ENCODE data around the gene PCTP. TPM values are rescaled to one million over a fixed set of nuclear protein-coding genes. Genes with fewer than 3 reads are reported as not detected.

Gene PCTP
- total RNA-seq, 6 donors from 2014 or later: 13.6 to 28.3 (median 21.9) TPM

- 49 to 50% methylated on average over 2 of the region's 2 CpGs for WGBS, 2 donors
- DNase-seq: peak in 1 of 2 donors; percentile 35
- TF ChIP-seq POLR2AphosphoS5 (IDR thresholded peaks at IDR 0.05) (peak in 1 of 2 donors; percentile 48), CTCF (IDR thresholded peaks at IDR 0.05) (no peak), EP300 (IDR thresholded peaks at IDR 0.05) (no peak)
- H3K4me3 ChIP-seq: peak overlapping the region in 3 of 4 donors; percentile 37 to 58 (median 50)
- peaks cover 0 to 10% (median 3%) of the 10 kb centered on the region in 4 donors for H3K4me1 ChIP-seq
- H3K9me3 ChIP-seq: no peaks in the 10 kb centered on the region
- H3K36me3 ChIP-seq: peaks cover 0 to 11% (median 0%) of the 10 kb centered on the region in 4 donors
- ATAC-seq (ENCODE audit: low FRiP score in 2 of 2): peak in 1 of 2 donors; percentile 67
- H3K27ac ChIP-seq: peak overlapping the region; percentile 7 to 91 (median 86)
- H3K27me3 ChIP-seq: no peaks in the 10 kb centered on the region
Observed at GRCh38 chr17:55726440-55726839, 24.4 kb upstream of the PCTP start.

GRCh38 chr17:55727275-55727674, 23.6 kb upstream of the PCTP start:
- DNase-seq (no peak), ATAC-seq (ENCODE audit: low FRiP score in 2 of 2) (no peak)
- H3K27me3 ChIP-seq: no peaks in the 10 kb centered on the region
- TF ChIP-seq POLR2A (IDR thresholded peaks at IDR 0.05): no peak
- no peak for TF ChIP-seq EP300 (IDR thresholded peaks at IDR 0.05)
- no peak for TF ChIP-seq POLR2AphosphoS5 (IDR thresholded peaks at IDR 0.05)
- no peak for TF ChIP-seq CTCF (IDR thresholded peaks at IDR 0.05)
- H3K4me3 ChIP-seq: peak overlapping the region in 2 of 4 donors; percentile 50 to 58
- no peaks in the 10 kb centered on the region for H3K9me3 ChIP-seq
- WGBS, 2 donors: 68 to 73% methylated on average over 6 of the region's 6 CpGs
- H3K4me1 ChIP-seq: peaks cover 0 to 12% (median 3%) of the 10 kb centered on the region in 4 donors
- H3K27ac ChIP-seq: peak overlapping the region; percentile 59 to 91 (median 86)
- H3K36me3 ChIP-seq: peaks cover 0 to 3% (median 0%) of the 10 kb centered on the region in 4 donors

GRCh38 chr17:55727920-55728319, 22.9 kb upstream of the PCTP start:
- H3K4me1 ChIP-seq: peaks cover under 1 to 13% (median 7%) of the 10 kb centered on the region in 4 donors
- H3K4me3 ChIP-seq: peak overlapping the region in 2 of 4 donors; percentile 50 to 58
- H3K36me3 ChIP-seq: peaks cover 0 to 3% (median 0%) of the 10 kb centered on the region in 4 donors
- H3K27me3 ChIP-seq: no peaks in the 10 kb centered on the region
- ATAC-seq (ENCODE audit: low FRiP score in 2 of 2) (no peak), DNase-seq (no peak)
- peak overlapping the region; percentile 59 to 91 (median 86) for H3K27ac ChIP-seq
- TF ChIP-seq POLR2A (IDR thresholded peaks at IDR 0.05): no peak
- no peak for TF ChIP-seq POLR2AphosphoS5 (IDR thresholded peaks at IDR 0.05)
- TF ChIP-seq CTCF (IDR thresholded peaks at IDR 0.05): no peak
- no peak for TF ChIP-seq EP300 (IDR thresholded peaks at IDR 0.05)
- 67 to 71% methylated on average over 1 of the region's 1 CpG for WGBS, 2 donors
- no peaks in the 10 kb centered on the region for H3K9me3 ChIP-seq

- H3K27ac ChIP-seq: peak overlapping the region; percentile 59 to 91 (median 86)
- H3K36me3 ChIP-seq: peaks cover 0 to 3% (median 0%) of the 10 kb centered on the region in 4 donors
- DNase-seq (no peak), ATAC-seq (ENCODE audit: low FRiP score in 2 of 2) (no peak)
- no peaks in the 10 kb centered on the region for H3K9me3 ChIP-seq
- H3K27me3 ChIP-seq: no peaks in the 10 kb centered on the region
- no peak for TF ChIP-seq POLR2A (IDR thresholded peaks at IDR 0.05)
- TF ChIP-seq EP300 (IDR thresholded peaks at IDR 0.05): no peak
- H3K4me1 ChIP-seq: peaks cover 5 to 18% (median 11%) of the 10 kb centered on the region in 4 donors
- H3K4me3 ChIP-seq: peak overlapping the region in 3 of 4 donors; percentile 12 to 58 (median 50)
- WGBS, 2 donors: 67 to 75% methylated on average over 5 of the region's 5 CpGs
Observed at GRCh38 chr17:55728361-55728760, 22.5 kb upstream of the PCTP start.

- Histone ChIP-seq H3K9me3 (no peaks in the 10 kb centered on the region), H3K27me3 (no peaks in the 10 kb centered on the region), H3K4me3 (peak overlapping the region in 3 of 4 donors; percentile 12 to 58 (median 50)), H3K27ac (peak overlapping the region; percentile 59 to 91 (median 86)), H3K4me1 (peaks cover 10 to 22% (median 15%) of the 10 kb centered on the region in 4 donors), H3K36me3 (peaks cover 0 to 3% (median 0%) of the 10 kb centered on the region in 4 donors)
- DNase-seq (no peak), ATAC-seq (ENCODE audit: low FRiP score in 2 of 2) (no peak)
- TF ChIP-seq EP300 (IDR thresholded peaks at IDR 0.05) (no peak), POLR2A (IDR thresholded peaks at IDR 0.05) (no peak), POLR2AphosphoS5 (IDR thresholded peaks at IDR 0.05) (no peak), CTCF (IDR thresholded peaks at IDR 0.05) (no peak)
- WGBS, 2 donors: 62 to 69% methylated on average over 5 of the region's 5 CpGs
Observed at GRCh38 chr17:55728833-55729232, 22.0 kb upstream of the PCTP start.

All from upper lobe of left lung (tissue), 6 donors.